NT2/D1 (cell line): ENCODE measurements around the gene XRN2.

ENCODE experiments used
- YY1 ChIP-seq: IDR thresholded peaks from 2 replicates; pipeline ENCODE4 v1.6.1; 2011; ENCODE audit not compliant: insufficient read length, insufficient read depth
- ZNF274 ChIP-seq: IDR thresholded peaks from 2 replicates; pipeline ENCODE4 v1.6.1; 2011; ENCODE audit warnings: mild to moderate bottlenecking, low read depth, low read length

- TF ChIP-seq ZNF274 (no peak), YY1 (no peak)
Measured at GRCh38 chr20:21433329-21433890, 130.3 kb downstream of the XRN2 start.
